Activated CD8-positive, alpha-beta memory T cell treated with anti-CD3 and anti-CD28 coated beads, Interleukin-2, amount 50 U/mL, for 48 hours (primary cell): ENCODE data around the gene SOX18.

Experiments
- DNase-seq: peaks from one replicate; pipeline ENCODE4 v3.0.0-alpha.2; 2020

The SOX18 gene

GRCh38 chr20:64037199-64037497, 12.3 kb downstream of the SOX18 start:
- no peak for DNase-seq

- peak; percentile 77 for DNase-seq
Observed at GRCh38 chr20:64036346-64037198, 12.9 kb downstream of the SOX18 start.

GRCh38 chr20:64035933-64036345, 13.5 kb downstream of the SOX18 start, which contains the start of gene C20orf204:
Gene C20orf204, plus strand, starts transcription at chr20:64036182. Its CDS starts 142 bp downstream, at chr20:64036324.
- DNase-seq = peak; percentile 54

- peak; percentile 72 for DNase-seq
Observed at GRCh38 chr20:64035066-64035932, 14.1 kb downstream of the SOX18 start.

- peak; percentile 53 for DNase-seq
Observed at GRCh38 chr20:64033981-64034493, 15.4 kb downstream of the SOX18 start.

GRCh38 chr20:64032706-64033624, 16.5 kb downstream of the SOX18 start:
- no peak for DNase-seq

- no peak for DNase-seq
Observed at GRCh38 chr20:64031822-64032314, 17.6 kb downstream of the SOX18 start.

GRCh38 chr20:64030371-64031134, 18.9 kb downstream of the SOX18 start:
- no peak for DNase-seq

GRCh38 chr20:64029293-64030117, 19.9 kb downstream of the SOX18 start:
- DNase-seq = no peak

- DNase-seq = no peak
Observed at GRCh38 chr20:64027981-64028685, 21.3 kb downstream of the SOX18 start.

GRCh38 chr20:64025826-64026412, 23.5 kb downstream of the SOX18 start:
- DNase-seq = no peak

GRCh38 chr20:64025101-64025825, 24.2 kb downstream of the SOX18 start:
- DNase-seq = no peak

GRCh38 chr20:64024141-64024990, 25.1 kb downstream of the SOX18 start:
- no peak for DNase-seq

GRCh38 chr20:64023361-64024140, 25.9 kb downstream of the SOX18 start:
- DNase-seq = no peak

GRCh38 chr20:64022671-64023360, 26.6 kb downstream of the SOX18 start:
- DNase-seq = no peak
